Lower leg skin (tissue), 4 donors: ENCODE data around the gene AFF1. TPM values are rescaled to one million over a fixed set of nuclear protein-coding genes. Genes with fewer than 3 reads are reported as not detected.

Experiments
- DNase-seq, 2 donors: peaks; one replicate each; pipeline ENCODE4 v3.0.0-alpha.2; 2019; ENCODE audit warnings: low spot score in 2 of 2
- H3K4me3 ChIP-seq: fragments of 200-600 bp; sonication (generic); 2 replicates; pipeline ENCODE4 v1.5.1; 2017; ENCODE audit warnings: mild to moderate bottlenecking, low read depth; ENCODE audit not compliant: poor library complexity, severe bottlenecking
- CTCF ChIP-seq, 3 donors: fragments of 450-650 bp; IDR thresholded peaks; one replicate each; pipeline ENCODE4 v1.5.1; 2016; ENCODE audit warnings: antibody characterized with exemption in 3 of 3, mild to moderate bottlenecking in 3 of 3, moderate library complexity in 2 of 3
- POLR2A ChIP-seq, 2 donors: fragments of 450-650 bp; IDR thresholded peaks; one replicate each; pipeline ENCODE4 v1.6.1; 2016 to 2017; ENCODE audit warnings: antibody characterized with exemption in 2 of 2, mild to moderate bottlenecking in 1 of 2, moderate library complexity in 1 of 2
- WGBS, 2 donors: methylation state at CpG; one replicate each; pipeline ENCODE4 v1.1.5; 2018; 5-methylcytosine and 5-hydroxymethylcytosine counted together
- intact Hi-C: fragments of 100-400 bp; cut with DNase I; formaldehyde crosslinking; loops from one replicate; pipeline ENCODE4 v1.15.0; 2023; ENCODE audit warnings: low total_unique reads
- total RNA-seq, 4 donors: library from RNA; depleted of rRNA; stranded (reverse); fragments of >200 nt; gene quantifications; one replicate each; pipeline ENCODE4 v1.1.0, GENCODE V29; 2016

The AFF1 gene
- total RNA-seq, 4 donors from 2014 or later, result 58.1 to 107 (median 71.2) TPM

GRCh38 chr4:87053176-87053658 is 118.4 kb downstream of the AFF1 start:
- no peak overlapping the region for H3K4me3 ChIP-seq
- TF ChIP-seq CTCF (IDR thresholded peaks at IDR 0.05) (no peak), POLR2A (IDR thresholded peaks at IDR 0.05) (no peak)
- intact Hi-C loops, result no loop called here
- DNase-seq, result no peak
- WGBS, 2 donors, result 48 to 59% methylated on average over 3 of the region's 3 CpGs

- intact Hi-C loops, result no loop called here
- no peak overlapping the region for H3K4me3 ChIP-seq
- TF ChIP-seq CTCF (IDR thresholded peaks at IDR 0.05) (no peak), POLR2A (IDR thresholded peaks at IDR 0.05) (no peak)
- 59 to 60% methylated on average over 10 of the region's 10 CpGs for WGBS, 2 donors
- DNase-seq, result no peak
These were observed 119.3 kb downstream of the AFF1 start for GRCh38 chr4:87053802-87054767.

- TF ChIP-seq CTCF (IDR thresholded peaks at IDR 0.05), result no peak
- TF ChIP-seq POLR2A (IDR thresholded peaks at IDR 0.05), result no peak
- no peak for DNase-seq
- intact Hi-C loops, result no loop called here
- no peak overlapping the region for H3K4me3 ChIP-seq
- WGBS, 2 donors, result 16 to 28% methylated on average over 3 of the region's 3 CpGs
These were observed 120.1 kb downstream of the AFF1 start for GRCh38 chr4:87054900-87055299.

GRCh38 chr4:87055311-87055710 is 120.5 kb downstream of the AFF1 start:
- 23 to 24% methylated on average over 2 of the region's 2 CpGs for WGBS, 2 donors
- H3K4me3 ChIP-seq, result no peak overlapping the region
- intact Hi-C loops, result no loop called here

GRCh38 chr4:87056881-87057280 is 122.1 kb downstream of the AFF1 start:
- intact Hi-C loops, result no loop called here
- WGBS, 2 donors, result 83 to 84% methylated on average over 2 of the region's 2 CpGs

More at GRCh38 chr4:87055311-87055710, 120.5 kb downstream of the AFF1 start:
- TF ChIP-seq POLR2A (IDR thresholded peaks at IDR 0.05) (no peak), CTCF (IDR thresholded peaks at IDR 0.05) (no peak)
- no peak for DNase-seq

More at GRCh38 chr4:87056881-87057280, 122.1 kb downstream of the AFF1 start:
- H3K4me3 ChIP-seq, result no peak overlapping the region
- no peak for TF ChIP-seq POLR2A (IDR thresholded peaks at IDR 0.05)
- no peak for TF ChIP-seq CTCF (IDR thresholded peaks at IDR 0.05)
- DNase-seq, result no peak
